NCI-H510A treated with DMSO at 0.1 percent for 48 hours (cell line): ENCODE measurements around the gene BCL7A.
"Not testable (repeated sequence)": the region's sequence is repeated elsewhere in the genome, so short reads cannot be mapped to it uniquely, and the experiment has no call there.

Source experiments
- DNase-seq: peaks from one replicate; lab custom pipeline; 2025; lab: John Stamatoyannopoulos, UW

The BCL7A gene

GRCh38 chr12:122028165-122028904 is 6.7 kb downstream of the BCL7A start:
- no peak for DNase-seq

GRCh38 chr12:122028905-122029560 is 7.3 kb downstream of the BCL7A start:
- no peak for DNase-seq

GRCh38 chr12:122029620-122030423 is 8.1 kb downstream of the BCL7A start:
- no peak for DNase-seq

GRCh38 chr12:122030424-122031035 is 8.8 kb downstream of the BCL7A start:
- no peak for DNase-seq

- DNase-seq = peak; percentile 27
Observed at GRCh38 chr12:122031342-122032216, 9.9 kb downstream of the BCL7A start.

DNA sequence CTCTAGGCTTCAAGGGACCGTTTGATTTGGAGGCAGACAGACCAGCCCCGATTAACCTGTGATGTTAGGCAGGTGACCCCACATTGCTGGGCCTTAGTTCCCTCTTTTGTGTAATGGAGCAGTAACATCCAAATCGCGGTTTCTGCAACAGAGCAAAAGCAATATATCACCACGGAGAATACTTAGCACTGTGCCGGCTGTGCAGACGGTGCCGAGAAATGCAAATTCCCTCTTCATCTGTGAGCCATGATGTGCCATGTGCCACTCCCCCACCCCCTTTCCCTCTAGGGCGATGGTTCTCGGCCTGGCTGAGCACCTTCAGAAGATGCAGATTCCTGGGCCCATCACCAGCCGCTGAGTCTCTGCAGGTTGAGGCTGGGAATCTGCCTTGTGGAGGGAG is 10.9 kb downstream of the BCL7A start:
- no peak for DNase-seq

DNA sequence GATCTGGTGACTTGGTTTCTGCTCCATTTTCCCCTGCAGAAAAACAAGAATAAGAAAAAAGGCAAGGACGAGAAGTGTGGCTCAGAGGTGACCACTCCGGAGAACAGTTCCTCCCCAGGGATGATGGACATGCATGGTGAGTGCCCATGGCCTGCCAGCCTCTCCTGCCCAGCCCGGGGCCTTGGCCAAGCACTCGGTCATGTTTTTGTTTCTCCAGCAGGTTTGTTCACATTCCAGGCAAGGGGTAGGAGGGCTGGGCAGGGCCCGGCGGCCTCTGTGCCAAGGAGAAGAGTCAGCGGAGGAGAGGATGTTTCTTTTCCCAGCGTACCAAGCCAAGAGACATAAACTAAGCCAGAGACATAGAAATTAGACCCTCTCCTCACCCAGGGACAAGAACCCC is 13.6 kb downstream of the BCL7A start:
- no peak for DNase-seq

GRCh38 chr12:122036153-122036552 is 14.5 kb downstream of the BCL7A start:
- no peak for DNase-seq

DNA sequence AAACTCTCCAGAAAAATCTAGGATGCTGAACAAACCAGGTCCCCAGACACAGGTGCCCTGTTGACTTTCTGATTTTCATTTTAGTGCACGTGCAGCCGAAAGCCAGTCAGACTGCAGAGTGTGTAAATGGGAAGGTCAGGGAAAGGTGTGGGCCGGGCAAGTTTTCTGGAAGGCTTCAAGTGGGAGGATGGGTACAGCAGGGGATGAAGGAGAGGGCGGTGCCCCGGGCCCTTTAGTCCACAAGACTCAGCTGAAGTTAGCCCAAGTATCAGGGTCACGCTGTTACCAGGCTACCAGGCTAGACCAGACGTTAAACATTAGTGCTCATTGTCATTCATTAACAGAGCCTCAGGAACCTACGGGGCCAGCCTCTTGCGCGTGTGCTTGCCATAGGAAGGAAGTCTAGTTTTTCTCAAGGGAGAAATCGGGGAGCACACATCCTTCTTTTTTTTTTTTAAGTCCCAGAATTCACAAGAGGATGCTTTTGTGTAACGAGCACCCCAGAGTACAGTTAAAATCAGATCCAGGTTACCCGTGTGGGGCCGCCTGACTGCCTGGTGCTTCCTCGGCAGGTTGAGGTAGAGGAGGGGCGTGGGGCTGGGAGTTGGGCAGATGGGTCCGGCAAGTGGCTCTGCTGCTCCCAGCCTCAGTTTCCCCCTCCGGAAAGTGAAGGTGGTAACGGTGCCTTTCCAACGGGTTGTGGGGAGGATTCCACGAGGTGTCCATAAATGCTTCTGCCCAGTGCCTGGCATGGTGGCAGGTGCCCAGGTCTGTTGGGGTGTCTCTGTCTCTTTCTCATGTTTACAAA is 19.1 kb downstream of the BCL7A start:
- no peak for DNase-seq

- DNase-seq = not testable (repeated sequence)
Observed at GRCh38 chr12:122041458-122041857, 19.8 kb downstream of the BCL7A start.

DNA sequence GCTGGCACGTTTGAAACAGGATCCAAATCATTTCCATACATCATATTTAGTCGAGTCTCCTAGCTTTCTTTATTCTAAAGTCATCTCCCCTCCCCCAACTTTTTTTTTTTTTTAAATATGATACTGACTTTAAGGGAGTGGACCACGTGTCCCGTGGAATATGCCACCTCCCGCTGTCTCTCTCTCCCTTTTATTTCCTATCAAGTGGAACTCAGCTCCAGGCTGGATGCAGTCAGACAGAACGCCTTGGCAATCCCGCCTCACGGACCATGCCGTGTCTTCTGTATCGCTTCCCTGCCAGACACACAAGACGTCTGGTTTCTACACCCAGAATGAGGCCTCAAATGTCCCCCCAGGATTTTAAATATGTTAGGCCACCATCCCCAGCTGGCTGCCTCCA is 21.2 kb downstream of the BCL7A start:
- DNase-seq = no peak

DNA sequence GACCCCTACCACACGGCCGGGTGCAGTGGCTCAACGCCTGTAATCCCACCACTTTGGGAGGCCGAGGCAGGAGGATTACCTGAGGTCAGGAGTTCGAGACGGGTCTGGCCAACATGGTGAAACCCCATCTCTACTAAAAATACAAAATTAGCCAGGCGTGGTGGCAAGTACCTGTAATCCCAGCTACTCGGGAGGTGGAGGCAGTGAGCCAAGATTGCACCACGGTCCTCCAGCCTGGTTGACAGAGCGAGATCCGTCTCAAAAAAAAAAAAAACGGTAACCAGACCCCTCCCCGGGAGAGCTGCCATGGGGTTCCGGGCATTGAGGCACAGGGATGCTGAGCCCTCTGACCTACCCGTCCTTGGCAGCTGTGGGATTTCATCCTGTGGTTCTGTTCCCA is 21.8 kb downstream of the BCL7A start:
- DNase-seq = no peak

- no peak for DNase-seq
Observed at GRCh38 chr12:122045262-122045661, 23.6 kb downstream of the BCL7A start.

DNA sequence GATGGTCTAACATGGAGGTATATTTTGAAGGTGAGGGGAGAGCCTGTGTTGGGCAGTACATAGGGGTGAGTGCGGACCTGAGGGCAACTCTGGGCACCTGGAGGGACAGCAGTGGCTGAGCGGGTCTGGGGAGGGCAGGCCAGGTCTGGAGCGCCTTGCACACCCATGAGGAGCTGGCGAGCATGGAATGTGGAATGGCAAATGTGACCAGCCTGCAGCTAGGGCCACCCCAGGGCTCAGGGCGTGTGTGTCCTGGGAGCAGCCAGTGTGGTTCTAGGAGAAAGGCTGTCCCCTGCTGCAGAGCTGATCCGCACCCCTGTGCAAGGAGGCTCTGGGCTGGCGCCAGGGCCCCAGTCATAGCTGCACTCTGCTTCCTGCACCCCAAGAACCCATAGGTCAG is 24.5 kb downstream of the BCL7A start:
- no peak for DNase-seq

DNA sequence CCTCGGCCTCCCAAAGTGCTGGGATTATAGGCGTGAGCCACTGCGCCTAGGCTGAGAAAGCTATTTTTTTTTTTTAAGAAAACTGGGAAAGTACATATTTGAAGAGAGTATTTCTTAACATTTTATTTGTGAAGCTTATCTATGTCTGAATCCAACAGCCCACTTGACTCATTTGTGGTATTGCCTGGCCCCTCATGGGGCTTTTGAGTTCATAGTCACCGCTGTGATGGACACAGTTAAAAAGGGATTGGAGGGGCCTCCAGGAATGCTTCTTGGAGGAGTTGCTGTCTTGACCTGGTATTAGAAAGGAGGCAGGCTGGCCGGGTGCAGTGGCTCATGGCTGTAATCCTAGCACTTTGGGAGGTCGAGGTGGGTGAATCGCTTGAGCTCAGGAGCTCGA is 26.5 kb downstream of the BCL7A start:
- no peak for DNase-seq

DNA sequence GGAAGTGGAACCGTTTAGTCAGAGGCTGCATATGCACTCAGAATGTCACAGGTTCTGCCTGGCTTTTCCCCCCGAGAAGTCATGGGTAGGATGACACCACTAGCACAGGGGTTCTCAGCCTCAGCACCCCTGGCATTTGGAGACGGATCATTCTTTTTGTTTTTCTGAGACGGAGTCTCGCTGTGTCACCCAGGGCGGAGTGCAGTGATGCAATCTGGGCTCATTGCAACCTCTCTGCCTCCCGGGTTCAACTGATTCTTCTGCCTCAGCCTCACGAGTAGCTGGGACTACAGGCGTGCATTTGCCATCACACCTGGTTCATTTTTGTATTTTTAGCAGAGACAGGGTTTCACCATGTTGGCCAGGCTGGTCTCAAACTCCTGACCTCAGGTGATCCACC is 28.1 kb downstream of the BCL7A start:
- DNase-seq = no peak

DNA sequence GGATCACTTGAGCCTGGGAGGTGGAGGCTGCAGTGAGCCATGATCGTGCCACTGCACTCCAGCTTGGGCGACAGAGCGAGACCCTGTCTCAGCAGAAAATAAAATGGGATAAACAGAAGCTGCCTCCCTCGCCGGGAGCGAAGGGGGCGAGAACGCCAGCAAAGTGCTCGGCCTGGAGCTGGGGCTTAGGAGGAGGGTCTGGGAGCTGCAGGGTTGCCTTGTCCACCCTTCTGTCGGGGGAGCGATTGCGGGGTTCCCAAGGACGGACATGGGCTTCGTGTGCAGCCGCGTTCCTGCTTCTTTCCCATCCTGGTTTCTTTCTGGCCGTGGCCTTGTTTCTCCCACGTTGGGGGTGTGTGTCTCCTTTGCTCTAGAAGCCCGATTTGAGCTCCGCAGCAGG is 29.0 kb downstream of the BCL7A start:
- DNase-seq = no peak

DNA sequence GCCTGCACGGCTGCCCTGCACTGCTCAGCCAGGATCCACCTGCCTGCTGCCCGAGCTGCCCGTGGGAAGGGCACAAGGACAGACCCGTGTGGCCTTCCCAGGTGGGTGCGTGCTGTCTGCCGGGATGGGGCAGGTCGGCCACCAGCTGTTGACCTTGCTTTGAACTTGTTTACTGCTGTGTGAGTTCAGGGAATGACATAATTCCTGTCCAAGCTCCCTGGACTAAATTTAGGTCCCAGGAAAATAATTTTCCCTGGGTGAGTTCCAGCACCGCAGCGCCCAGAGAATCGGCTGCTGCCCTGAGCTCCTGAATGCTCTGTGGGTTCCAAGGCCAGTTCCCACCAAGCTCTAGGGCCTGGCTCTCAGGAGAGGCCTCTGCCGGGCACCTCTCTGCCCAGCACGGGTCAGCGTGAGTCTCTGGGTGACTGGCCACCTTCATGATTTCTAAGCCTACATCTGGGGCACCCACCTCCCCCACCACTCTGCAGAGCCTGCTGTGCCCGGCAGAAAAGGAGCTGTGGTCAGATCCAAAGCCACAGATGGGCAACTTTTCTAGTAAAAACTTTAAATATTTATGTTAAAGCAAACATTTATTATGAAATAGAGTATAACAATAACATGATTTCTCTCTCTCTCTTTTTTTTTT is 29.7 kb downstream of the BCL7A start:
- no peak for DNase-seq

- no peak for DNase-seq
Observed at GRCh38 chr12:122052285-122052684, 30.6 kb downstream of the BCL7A start.

DNA sequence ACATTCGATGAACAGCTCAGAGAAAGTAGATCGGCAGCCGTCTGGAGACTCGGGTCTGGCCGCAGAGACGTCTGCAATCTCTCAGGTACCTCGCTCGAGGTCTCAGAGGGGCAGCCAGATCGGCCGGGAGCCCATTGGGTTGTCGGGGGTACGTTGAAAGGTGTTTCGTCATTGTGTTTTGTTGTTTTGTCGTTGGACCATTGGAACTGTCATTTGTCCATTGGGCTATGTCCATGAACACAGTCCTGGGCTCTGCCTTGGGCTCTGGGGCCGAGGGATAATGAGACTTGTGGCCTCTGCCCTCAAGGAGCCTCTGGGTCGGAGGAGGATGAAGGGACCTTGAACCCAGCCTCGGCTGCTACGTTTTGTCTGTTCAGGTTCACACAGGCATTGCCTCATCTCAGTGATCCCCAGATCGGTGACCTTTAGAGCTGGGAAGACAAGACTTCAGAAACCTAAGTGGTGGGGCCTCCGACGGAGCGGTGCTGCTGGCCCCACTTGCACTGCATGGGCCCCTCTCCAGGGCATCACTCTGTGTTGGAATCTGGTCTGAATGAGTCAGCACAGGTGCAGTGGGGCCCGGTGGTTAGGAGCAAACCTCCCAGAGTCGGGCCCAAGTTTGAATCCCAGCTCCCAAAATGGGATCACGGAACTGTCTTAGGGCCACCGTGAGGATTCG is 33.3 kb downstream of the BCL7A start:
- no peak for DNase-seq
